HG02623 (cell line): ENCODE data around the gene THSD7B.
"Not testable (repeated sequence)": the region's sequence is repeated elsewhere in the genome, so short reads cannot be mapped to it uniquely, and the experiment has no call there.

ENCODE experiments used
- ATAC-seq: cut with Tn5 transposase; IDR thresholded peaks from one replicate; pipeline ENCODE4 v1.9.1; 2021; ENCODE audit warnings: moderate library complexity; ENCODE audit not compliant: unreplicated experiment

THSD7B gene

GRCh38 chr2:137237055-137237454 is 471.7 kb downstream of the THSD7B start:
- no peak for ATAC-seq

- ATAC-seq, result no peak
These were observed 472.7 kb downstream of the THSD7B start for GRCh38 chr2:137238065-137238464.

DNA sequence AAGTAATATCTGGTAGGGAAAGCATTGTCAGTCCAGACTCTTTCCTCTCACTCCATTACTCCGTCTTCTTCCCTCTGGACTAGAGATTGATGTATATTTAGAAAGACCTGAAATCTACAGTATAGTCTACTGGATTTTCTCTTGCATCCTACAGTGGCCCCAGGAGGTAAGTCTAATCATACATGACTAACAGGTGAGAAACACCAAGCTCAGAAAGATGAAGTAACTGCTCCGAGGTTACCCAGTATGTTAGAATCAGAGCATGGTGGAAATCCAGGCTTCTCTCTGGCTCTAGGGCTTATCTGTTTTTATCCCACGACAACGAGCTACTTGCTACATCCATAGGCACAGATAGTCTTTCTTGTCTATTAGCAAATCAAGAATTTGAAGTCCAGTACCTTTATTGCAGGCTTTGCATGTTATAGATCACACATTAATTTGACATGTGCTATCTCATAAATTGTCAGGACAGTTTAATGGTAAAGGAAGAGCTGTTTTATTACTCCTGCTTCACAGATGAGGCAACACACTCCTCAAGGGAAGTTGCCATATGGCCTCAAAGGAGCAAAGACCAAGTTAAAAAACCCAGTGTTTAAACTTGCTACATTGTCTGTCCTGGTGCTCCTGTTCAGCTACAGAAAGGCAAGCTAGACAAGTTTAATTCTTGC is 484.3 kb downstream of the THSD7B start:
- no peak for ATAC-seq

GRCh38 chr2:137250401-137250800 is 485.1 kb downstream of the THSD7B start:
- no peak for ATAC-seq

GRCh38 chr2:137251045-137251444 is 485.7 kb downstream of the THSD7B start:
- ATAC-seq, result no peak

- no peak for ATAC-seq
These were observed 487.6 kb downstream of the THSD7B start for GRCh38 chr2:137252934-137253333.

DNA sequence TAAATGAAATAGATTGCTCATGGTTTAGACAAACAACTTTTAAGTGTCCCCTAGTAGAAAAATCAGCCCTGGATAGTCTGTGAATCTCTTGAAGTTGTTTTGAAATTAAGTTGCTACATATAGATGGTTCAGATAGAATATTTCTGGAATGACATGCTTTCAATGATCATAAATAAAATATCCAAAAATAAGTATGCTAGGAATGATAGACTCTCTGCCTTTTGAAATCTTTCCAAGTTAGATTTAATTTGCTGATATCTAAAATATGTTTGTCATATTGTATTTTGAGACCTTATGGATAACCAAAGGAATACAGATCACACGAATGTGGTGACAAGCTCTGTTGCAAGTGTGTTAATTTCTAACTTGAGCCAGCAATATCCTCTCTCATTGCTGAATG is 488.7 kb downstream of the THSD7B start:
- ATAC-seq, result no peak

GRCh38 chr2:137255345-137255744 is 490.0 kb downstream of the THSD7B start:
- ATAC-seq, result no peak

DNA sequence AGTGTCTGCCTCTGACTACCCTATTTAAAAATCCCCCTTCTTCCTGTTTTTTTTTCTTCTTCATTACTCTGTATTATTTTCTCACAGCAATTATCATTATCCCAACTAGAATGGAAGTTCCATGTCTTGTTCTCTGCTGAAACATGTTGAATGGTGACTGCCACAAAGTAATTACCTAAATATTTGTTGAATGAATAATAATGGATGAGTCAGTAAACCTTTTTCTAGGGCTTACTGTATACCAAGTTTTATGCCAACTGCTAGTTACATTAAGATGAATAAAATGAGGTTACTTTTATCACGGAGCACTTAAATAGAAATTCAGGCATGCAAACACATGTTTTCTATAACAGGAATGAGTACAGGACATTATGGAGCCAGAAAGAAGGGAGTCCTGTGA is 490.6 kb downstream of the THSD7B start:
- no peak for ATAC-seq

DNA sequence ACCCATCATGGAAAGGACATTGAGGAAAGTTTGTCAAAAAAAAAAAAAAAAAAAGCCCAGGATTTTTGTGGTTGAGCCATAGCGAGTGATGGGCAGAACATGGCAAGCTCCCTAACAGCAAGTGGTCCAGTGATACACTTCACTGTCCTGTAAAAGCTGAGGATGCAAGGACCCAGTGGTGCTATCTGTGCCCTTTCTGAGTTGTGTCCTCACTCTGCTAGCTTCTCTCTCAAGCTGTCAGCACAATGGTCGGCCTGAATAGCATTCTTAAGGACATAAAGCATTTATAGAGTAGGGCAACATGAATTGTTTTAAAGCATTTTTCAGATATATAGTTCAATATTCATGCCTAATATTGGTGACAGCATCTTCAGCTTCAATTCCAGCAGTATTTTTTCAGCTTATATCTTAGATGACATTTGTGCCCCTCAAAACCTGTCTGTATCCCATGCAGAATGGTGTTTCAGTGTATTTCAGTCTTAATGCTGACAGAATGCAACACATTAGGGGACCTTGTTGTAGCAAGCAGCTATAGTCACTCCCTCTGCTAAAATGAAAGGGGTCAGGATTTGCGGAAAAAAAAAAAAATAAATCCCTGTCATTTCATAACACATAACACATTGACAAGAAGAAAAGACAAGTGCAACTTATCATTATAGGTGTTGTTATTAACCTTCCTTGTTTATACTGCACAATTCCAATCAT is 496.7 kb downstream of the THSD7B start:
- no peak for ATAC-seq

GRCh38 chr2:137262594-137262993 is 497.2 kb downstream of the THSD7B start:
- ATAC-seq, result no peak

DNA sequence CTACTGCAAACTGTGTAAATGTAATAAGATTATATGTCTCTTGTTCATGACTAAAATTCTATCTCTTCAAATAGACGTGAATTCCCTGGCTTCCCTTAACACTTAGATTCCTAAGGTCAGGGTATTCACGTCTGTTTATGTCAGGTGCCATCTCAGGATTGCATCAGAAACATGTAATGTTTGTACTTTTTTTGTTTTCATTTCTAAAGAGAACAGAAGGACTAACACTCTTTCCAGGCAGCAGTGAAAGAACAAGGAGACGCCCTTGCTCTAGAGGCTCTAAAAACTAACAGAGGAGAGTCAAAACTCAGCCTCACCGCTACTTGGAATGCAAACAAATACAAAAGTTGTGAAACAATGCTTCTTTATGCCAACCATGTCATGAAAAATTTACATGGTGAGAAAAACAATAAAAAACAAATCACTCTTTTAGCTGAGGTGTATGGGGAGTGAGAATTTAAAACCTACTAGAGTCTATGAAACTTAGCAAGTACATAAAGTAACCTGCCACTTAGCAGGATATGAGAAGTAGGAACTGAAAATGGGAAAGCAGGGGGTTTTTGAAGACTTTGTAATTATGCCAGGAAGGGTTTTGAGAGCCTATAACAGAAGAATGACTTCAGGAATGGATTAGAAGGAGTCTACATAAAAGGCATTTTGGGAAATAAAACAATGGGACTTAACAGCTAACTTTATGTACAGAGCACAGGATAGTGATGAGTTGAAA is 522.7 kb downstream of the THSD7B start:
- no peak for ATAC-seq

DNA sequence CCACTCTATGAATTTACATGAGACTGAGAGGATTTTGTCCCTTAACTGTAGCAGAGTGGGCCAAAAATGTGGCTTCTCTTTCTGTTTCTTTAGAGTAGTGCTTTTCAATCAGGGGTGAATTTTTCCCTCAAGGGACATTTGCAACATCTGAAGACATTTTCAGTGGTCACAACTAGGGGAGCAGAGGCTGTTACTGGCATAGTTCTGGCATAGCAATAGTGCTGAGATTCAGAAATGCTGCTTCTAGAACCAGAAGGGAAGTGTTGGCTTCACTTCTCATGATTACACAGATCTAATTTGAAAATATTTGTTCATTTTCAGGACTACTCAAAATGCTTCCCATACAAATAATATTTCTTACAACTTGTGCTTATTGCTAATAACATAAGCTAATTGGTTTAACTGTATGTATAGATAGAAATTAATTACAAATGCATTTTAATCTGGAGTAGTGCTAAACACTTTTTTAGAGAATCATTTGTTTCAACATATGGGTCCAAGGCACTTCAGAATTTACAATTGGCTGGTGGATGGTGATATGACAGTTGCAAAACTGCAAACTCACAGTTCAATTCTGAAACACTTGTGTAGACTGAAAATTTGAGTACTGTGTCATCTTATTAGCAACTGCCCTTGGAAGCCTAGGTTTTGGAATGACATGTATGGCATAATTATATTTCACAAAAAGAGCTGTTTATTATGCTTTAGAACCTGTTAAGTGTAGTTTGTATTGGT is 526.7 kb downstream of the THSD7B start:
- no peak for ATAC-seq

DNA sequence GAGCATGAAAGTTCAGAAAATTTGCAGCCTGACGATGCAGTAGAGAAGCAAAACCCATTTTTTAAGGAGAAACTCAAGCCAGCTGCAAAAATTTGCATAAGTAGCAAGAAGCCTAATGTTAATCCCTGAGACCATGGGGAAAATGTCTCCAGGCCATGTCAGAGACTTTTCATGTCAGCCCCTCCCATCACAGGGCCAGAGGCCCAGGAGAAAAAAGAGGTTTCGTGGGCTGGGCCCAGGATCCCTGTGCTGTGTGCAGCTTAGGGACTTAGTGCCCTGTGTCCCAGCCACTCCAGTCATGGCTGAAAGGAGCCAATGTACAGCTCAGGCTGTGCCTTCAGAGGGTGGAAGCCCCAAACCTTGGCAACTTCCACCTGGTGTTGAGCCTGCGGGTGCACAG is 533.0 kb downstream of the THSD7B start:
- ATAC-seq, result no peak

DNA sequence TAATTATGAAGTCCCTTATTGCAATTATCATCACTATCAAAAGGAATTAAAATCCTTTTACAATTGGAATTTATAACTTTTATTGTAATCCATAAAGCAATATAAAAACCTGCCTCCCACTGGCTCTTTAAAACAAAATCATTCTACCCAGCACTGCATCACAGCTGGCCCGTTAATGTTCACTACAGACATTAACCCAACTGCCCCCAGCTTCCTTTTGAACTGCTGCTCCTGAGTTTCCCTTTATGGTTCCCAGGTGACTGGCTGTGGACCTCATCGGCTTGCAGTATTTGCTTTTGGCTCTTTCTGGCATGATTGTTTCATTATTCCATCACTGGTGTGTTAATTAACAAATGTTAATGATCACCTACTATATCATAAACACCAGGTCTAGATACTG is 535.6 kb downstream of the THSD7B start:
- ATAC-seq, result no peak

- ATAC-seq, result no peak
These were observed 537.6 kb downstream of the THSD7B start for GRCh38 chr2:137302957-137303356.

GRCh38 chr2:137316075-137316474 is 550.7 kb downstream of the THSD7B start:
- no peak for ATAC-seq

DNA sequence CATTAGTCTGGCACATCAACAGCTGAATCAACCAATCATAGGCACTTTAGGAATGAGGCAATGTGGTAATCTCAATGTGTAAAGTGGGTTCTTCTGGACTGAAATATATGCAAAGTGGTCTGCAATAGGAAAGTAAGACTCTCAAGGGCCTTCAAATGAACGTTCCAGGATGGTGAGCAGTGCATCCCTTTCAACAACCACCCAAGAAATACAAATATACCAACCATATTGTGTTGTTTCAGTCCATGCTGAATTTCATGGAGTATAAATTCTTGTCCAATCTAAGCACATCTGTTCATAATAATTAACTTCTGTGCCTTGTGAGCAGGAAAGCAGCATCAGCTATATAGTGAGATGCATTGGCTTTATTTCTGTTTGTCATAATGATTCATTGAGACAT is 556.2 kb downstream of the THSD7B start:
- no peak for ATAC-seq

DNA sequence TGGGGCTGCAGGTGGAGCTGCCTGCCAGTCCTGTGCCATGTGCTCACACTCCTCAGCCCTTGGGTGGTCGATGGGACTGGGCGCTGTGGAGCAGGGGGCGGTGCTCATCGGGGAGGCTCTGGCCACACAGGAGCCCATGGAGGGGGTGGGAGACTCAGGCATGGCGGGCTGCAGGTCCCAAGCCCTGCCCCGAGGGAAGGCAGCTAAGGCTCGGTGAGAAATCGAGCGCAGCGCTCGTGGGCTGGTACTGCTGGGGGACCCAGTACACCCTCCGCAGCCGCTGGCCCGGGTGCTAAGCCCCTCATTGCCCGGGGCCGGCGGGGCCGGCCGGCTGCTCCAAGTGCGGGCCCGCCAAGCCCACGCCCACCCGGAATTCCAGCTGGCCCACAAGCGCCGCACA is 566.2 kb downstream of the THSD7B start:
- ATAC-seq, result not testable (repeated sequence)

DNA sequence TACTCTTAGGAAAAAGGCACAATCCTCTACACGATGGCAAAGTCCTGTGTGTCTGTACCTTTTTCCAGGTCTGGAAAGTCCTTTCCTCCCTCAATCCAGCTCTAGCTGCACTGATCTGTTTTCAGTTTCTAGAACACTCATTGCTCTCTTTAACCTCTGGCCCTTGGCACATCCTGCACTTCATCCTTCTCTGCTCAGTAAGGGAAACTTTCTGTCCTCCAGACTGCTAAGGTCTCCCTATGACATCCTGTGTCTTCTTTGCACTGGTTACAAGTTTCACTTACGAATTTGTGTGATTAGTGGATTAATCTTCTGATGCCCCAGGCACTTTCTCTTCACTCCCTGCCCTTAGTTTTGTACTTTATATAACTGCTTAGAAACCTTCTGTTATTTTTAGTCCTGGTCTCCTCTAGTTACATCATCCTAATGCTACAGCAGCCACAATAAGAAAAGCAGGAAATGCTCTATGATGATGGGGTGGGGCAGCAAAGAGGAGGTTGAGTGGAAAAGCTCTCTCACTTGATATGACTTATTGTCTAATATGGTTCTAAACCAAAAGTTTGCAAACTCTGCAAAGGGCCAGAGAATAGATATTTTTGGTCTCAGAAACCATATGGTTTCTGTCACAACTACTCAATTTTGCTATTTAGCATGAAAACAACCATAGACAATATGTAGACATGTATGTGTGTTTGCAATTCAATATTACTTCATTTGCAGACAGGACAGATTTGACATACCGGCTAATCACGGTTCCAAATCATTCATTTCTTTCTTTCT is 568.2 kb downstream of the THSD7B start:
- no peak for ATAC-seq

- ATAC-seq, result no peak
These were observed 570.7 kb downstream of the THSD7B start for GRCh38 chr2:137336067-137336466.
